Head of caudate nucleus (tissue), 42 donors: Measurements from ENCODE around the gene DKK1.
"Not testable (repeated sequence)": the region's sequence is repeated elsewhere in the genome, so short reads cannot be mapped to it uniquely, and the experiment has no call there.

ENCODE experiments used
- DNase-seq, 42 donors: peaks; one replicate each; pipeline versions ENCODE4 v3.0.0 to v3.0.0-alpha.2; 2020 to 2021; ENCODE audit warnings: mixed read lengths in 7 of 42
- intact Hi-C: fragments of 100-400 bp; cut with DNase I; formaldehyde crosslinking; loops from one replicate; pipeline ENCODE4 v1.15.0; 2022

Gene DKK1

DNA sequence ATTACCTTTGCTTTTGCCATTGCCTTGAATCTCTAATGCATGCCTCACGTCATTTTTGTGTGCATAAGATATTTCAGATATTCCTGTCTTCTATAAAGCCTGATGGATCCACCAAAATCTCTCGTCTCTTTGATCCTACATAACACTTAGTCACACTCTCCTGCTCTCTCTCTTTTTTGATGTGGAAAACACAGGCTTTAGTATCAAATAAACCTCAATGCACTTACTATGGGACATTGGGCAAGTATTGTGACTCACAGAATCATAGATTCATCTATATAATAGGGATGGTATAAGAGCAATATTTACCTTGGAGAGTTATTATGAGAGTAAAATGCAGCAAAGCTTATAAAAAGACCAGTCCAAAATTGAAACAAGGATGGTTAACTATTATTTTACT is 39.1 kb downstream of the DKK1 start:
- intact Hi-C loops, result no loop called here
- DNase-seq, result no peak

- DNase-seq, result no peak
- intact Hi-C loops, result no loop called here
Measured at GRCh38 chr10:52353960-52354394, 39.9 kb downstream of the DKK1 start.

DNA sequence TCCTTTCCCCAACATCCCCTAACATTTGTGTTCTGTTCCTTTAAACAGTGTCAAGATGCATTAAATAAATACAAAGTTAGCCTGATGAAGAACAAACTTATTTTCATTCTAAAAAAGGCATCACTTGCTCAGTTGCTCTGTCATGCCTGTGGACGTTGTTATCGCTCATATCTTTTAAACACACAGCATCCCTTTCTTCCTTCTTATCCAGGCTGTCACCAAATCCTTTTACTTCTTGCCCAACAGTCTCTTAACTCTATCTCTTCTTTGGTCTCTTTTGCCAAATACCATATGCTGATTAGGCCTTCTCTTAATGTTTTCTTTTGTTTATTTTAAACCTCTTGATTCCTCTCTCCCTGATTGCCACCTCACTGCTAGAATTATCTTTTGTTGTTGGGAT is 43.9 kb downstream of the DKK1 start:
- no peak for DNase-seq
- intact Hi-C loops, result no loop called here

DNA sequence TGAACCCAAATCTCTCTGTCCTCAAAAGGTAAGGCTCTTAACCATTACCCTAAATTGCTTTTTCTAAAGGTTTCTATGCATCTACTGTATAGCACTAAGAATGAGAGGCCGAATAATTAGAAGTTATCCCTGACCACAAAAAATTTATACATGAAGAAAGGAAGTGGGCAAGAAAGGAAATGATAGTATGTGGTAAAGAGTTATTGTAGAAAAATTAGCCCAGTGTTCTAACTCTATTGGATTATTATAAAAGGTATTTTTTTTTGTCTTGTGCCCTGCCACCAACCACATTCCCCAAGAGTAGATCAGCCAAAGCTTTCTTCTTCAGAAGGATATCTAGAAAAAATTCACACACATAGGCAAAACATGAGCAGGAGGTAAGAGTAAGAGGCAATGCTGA is 45.4 kb downstream of the DKK1 start:
- intact Hi-C loops, result no loop called here

DNA sequence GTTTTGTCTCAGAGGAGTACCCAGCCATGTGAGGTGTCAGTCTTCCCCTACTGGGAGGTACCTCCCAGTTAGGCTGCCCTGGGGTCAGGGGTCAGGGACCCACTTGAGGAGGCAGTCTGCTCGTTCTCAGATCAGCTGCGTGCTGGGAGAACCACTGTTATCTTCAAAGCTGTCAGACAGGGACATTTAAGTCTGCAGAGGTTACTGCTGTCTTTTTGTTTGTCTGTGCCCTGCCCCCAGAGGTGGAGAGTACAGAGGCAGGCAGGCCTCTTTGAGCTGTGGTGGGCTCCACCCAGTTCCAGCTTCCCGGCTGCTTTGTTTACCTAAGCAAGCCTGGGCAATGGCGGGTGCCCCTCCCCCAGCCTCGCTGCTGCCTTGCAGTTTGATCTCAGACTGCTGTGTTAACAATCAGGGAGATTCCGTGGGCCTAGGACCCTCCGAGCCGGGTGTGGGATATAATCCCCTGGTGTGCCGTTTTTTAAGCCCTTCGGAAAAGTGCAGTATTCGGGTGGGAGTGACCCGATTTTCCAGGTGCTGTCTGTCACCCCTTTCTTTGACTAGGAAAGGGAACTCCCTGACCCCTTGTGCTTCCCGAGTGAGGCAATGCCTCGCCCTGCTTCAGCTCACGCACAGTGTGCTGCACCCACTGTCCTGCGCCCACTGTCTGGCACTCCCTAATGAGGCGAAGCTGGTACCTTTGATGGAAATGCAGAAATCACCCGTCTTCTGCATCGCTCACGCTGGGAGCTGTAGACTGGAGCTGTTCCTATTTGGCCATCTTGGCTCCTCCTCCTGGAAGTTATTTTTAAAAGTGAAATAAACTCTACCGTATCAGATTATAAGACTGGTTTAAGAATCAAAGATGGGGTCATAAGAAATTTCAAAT is 51.7 kb downstream of the DKK1 start:
- DNase-seq, intact Hi-C loops: not testable (repeated sequence)

More for the DNA sequence above, 45.4 kb downstream of the DKK1 start:
- DNase-seq, result no peak
